Osteocyte (in vitro differentiated cells): ENCODE results near the gene SLC17A9. TPM values are rescaled to one million over a fixed set of nuclear protein-coding genes. Genes with fewer than 3 reads are reported as not detected.

ENCODE experiments used
- DNase-seq: peaks from one replicate; pipeline ENCODE4 v3.0.0; 2021; ENCODE audit warnings: mixed read lengths; ENCODE audit not compliant: unreplicated experiment; ENCODE audit errors: extremely low spot score
- H3K27ac Mint-ChIP-seq: one replicate; pipeline ENCODE4 v1.8.0; 2021; ENCODE audit warnings: mild to moderate bottlenecking, mixed read lengths; ENCODE audit not compliant: unreplicated experiment
- H3K27me3 Mint-ChIP-seq: one replicate; pipeline ENCODE4 v1.8.0; 2021; ENCODE audit warnings: mixed read lengths; ENCODE audit not compliant: unreplicated experiment
- H3K36me3 Mint-ChIP-seq: one replicate; pipeline ENCODE4 v1.8.0; 2021; ENCODE audit warnings: mixed read lengths; ENCODE audit not compliant: unreplicated experiment
- H3K4me1 Mint-ChIP-seq: one replicate; pipeline ENCODE4 v1.8.0; 2021; ENCODE audit warnings: mixed read lengths; ENCODE audit not compliant: unreplicated experiment
- H3K4me3 Mint-ChIP-seq: one replicate; pipeline ENCODE4 v1.8.0; 2021; ENCODE audit warnings: mild to moderate bottlenecking, moderate library complexity, mixed read lengths; ENCODE audit not compliant: unreplicated experiment
- H3K9me3 Mint-ChIP-seq: one replicate; pipeline ENCODE4 v1.8.0; 2021; ENCODE audit warnings: mixed read lengths; ENCODE audit not compliant: unreplicated experiment
- total RNA-seq: library from RNA; stranded (reverse); gene quantifications from 2 replicates; pipeline ENCODE4 v1.2.1, GENCODE V29; 2021
- TF ChIP-seq, protein P1 (sequence below): fragments of 200-600 bp; sonication (generic); IDR thresholded peaks from 2 replicates; pipeline ENCODE4 v1.5.0; 2021; ENCODE audit warnings: antibody characterized with exemption, mild to moderate bottlenecking, moderate library complexity

Gene SLC17A9
- total RNA-seq, 1 donor from 2014 or later: not detected

DNA sequence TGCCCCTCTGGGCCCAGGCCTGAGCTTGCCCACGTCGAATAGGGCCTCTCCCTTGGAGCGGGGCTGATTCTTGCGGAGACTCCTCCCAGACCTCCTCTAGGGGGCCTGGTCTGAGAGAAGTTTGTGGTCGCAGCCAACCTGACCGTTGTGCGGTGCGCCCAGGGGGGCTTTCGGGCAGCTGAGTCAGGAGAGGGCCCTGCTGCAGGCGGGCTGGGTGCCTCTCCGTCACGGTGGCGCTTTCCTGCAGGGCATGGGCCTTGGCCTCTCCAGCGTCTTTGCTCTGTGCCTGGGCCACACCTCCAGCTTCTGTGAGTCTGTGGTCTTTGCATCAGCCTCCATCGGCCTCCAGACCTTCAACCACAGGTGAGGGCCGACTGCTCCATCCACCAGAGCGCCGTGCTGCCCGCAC lies 12.9 kb downstream of the SLC17A9 start:
- H3K27me3 Mint-ChIP-seq: peaks cover 19% of the 10 kb centered on the region
- TF ChIP-seq, protein P1, sequence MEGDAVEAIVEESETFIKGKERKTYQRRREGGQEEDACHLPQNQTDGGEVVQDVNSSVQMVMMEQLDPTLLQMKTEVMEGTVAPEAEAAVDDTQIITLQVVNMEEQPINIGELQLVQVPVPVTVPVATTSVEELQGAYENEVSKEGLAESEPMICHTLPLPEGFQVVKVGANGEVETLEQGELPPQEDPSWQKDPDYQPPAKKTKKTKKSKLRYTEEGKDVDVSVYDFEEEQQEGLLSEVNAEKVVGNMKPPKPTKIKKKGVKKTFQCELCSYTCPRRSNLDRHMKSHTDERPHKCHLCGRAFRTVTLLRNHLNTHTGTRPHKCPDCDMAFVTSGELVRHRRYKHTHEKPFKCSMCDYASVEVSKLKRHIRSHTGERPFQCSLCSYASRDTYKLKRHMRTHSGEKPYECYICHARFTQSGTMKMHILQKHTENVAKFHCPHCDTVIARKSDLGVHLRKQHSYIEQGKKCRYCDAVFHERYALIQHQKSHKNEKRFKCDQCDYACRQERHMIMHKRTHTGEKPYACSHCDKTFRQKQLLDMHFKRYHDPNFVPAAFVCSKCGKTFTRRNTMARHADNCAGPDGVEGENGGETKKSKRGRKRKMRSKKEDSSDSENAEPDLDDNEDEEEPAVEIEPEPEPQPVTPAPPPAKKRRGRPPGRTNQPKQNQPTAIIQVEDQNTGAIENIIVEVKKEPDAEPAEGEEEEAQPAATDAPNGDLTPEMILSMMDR: no peak
- no peak overlapping the region for H3K27ac Mint-ChIP-seq
- H3K9me3 Mint-ChIP-seq: no peaks in the 10 kb centered on the region
- H3K36me3 Mint-ChIP-seq: no peaks in the 10 kb centered on the region
- H3K4me1 Mint-ChIP-seq: no peaks in the 10 kb centered on the region
- no peak overlapping the region for H3K4me3 Mint-ChIP-seq
- no peak for DNase-seq

GRCh38 chr20:62966212-62967148 lies 14.0 kb downstream of the SLC17A9 start:
- Mint-ChIP-seq H3K27ac (no peak overlapping the region), H3K4me1 (no peaks in the 10 kb centered on the region), H3K27me3 (peaks cover 21% of the 10 kb centered on the region), H3K4me3 (no peak overlapping the region), H3K9me3 (no peaks in the 10 kb centered on the region), H3K36me3 (no peaks in the 10 kb centered on the region)
- TF ChIP-seq, protein P1: no peak
- no peak for DNase-seq

- TF ChIP-seq, protein P1: no peak
- peaks cover 22% of the 10 kb centered on the region for H3K27me3 Mint-ChIP-seq
Measured at GRCh38 chr20:62967149-62967501, 14.6 kb downstream of the SLC17A9 start.

GRCh38 chr20:62967628-62968351 lies 15.3 kb downstream of the SLC17A9 start:
- peaks cover 2% of the 10 kb centered on the region for H3K4me1 Mint-ChIP-seq
- peaks cover 24% of the 10 kb centered on the region for H3K27me3 Mint-ChIP-seq
- no peak overlapping the region for H3K4me3 Mint-ChIP-seq
- H3K27ac Mint-ChIP-seq: no peak overlapping the region
- no peak for DNase-seq
- TF ChIP-seq, protein P1: no peak
- no peaks in the 10 kb centered on the region for H3K9me3 Mint-ChIP-seq
- H3K36me3 Mint-ChIP-seq: no peaks in the 10 kb centered on the region

More at GRCh38 chr20:62967149-62967501, 14.6 kb downstream of the SLC17A9 start:
- H3K27ac Mint-ChIP-seq: no peak overlapping the region
- no peaks in the 10 kb centered on the region for H3K9me3 Mint-ChIP-seq
- no peak for DNase-seq
- no peaks in the 10 kb centered on the region for H3K4me1 Mint-ChIP-seq
- no peaks in the 10 kb centered on the region for H3K36me3 Mint-ChIP-seq
- H3K4me3 Mint-ChIP-seq: no peak overlapping the region
